BJ (cell line): ENCODE measurements around the gene GID4. TPM values are rescaled to one million over a fixed set of nuclear protein-coding genes. Genes with fewer than 3 reads are reported as not detected.

ENCODE experiments used
- CTCF ChIA-PET: fragments of 350-600 bp; formaldehyde crosslinking; extraction: SDS; loops from one replicate; lab custom pipeline; 2021; ENCODE audit warnings: antibody characterized with exemption, inconsistent platforms; lab: Yijun Ruan, JAX
- POLR2A ChIA-PET: fragments of 300-600 bp; sonication (Branson Sonifier 250); formaldehyde crosslinking; extraction: SDS; loops from one replicate; lab custom pipeline; 2021; ENCODE audit warnings: antibody characterized with exemption; lab: Charles Lee
- DNase-seq: peaks from one replicate; pipeline ENCODE4 v3.0.0-alpha.2; 2011; ENCODE audit warnings: low read depth
- H3K27me3 ChIP-seq: 2 replicates; pipeline ENCODE4 v1.6.0; 2011; ENCODE audit warnings: low read length; ENCODE audit not compliant: control insufficient read depth, insufficient read depth
- H3K36me3 ChIP-seq: 2 replicates; pipeline ENCODE4 v1.5.1; 2011; ENCODE audit warnings: low read length; ENCODE audit not compliant: control insufficient read depth, insufficient read depth
- H3K4me3 ChIP-seq: 2 replicates; pipeline ENCODE4 v1.5.1; 2011; ENCODE audit warnings: low read depth, mild to moderate bottlenecking, control low read depth, low read length
- CTCF ChIP-seq: IDR thresholded peaks from 2 replicates; pipeline ENCODE4 v1.5.1; 2011; ENCODE audit warnings: low read depth, mild to moderate bottlenecking, control low read depth, inconsistent platforms, low read length, moderate library complexity; ENCODE audit not compliant: insufficient read depth
- polyA plus RNA-seq: library from polyadenylated mRNA; depleted of rRNA; stranded (reverse); fragments of >200 nt; gene quantifications from 2 replicates; pipeline ENCODE4 v1.2.3, GENCODE V29; 2011

The GID4 gene
- polyA plus RNA-seq, 1 experiment: 6.9 TPM

GRCh38 chr17:18076936-18077335 lies 37.7 kb downstream of the GID4 start:
- no peak for TF ChIP-seq CTCF

GRCh38 chr17:18079543-18079942 lies 40.3 kb downstream of the GID4 start:
- DNase-seq: no peak
- ChIA-PET POLR2A (no interaction called here), CTCF (interaction anchor here (1.5 kb wide), 1 partner anchor 24 kb away, joined by 5 read pairs; no protein-coding TSS in a partner anchor)
- H3K27me3 ChIP-seq: peaks cover 5% of the 10 kb centered on the region
- no peaks in the 10 kb centered on the region for H3K36me3 ChIP-seq
- no peak for TF ChIP-seq CTCF
- no peak overlapping the region for H3K4me3 ChIP-seq

More at GRCh38 chr17:18076936-18077335, 37.7 kb downstream of the GID4 start:
- no peak for DNase-seq
- ChIA-PET POLR2A (no interaction called here), CTCF (no interaction called here)
- Histone ChIP-seq H3K27me3 (peaks cover 5% of the 10 kb centered on the region), H3K4me3 (no peak overlapping the region), H3K36me3 (no peaks in the 10 kb centered on the region)

GRCh38 chr17:18084256-18084655 lies 45.0 kb downstream of the GID4 start:
- no peak for DNase-seq
- TF ChIP-seq CTCF: no peak
- H3K36me3 ChIP-seq: no peaks in the 10 kb centered on the region
- no peak overlapping the region for H3K4me3 ChIP-seq
- peaks cover 2% of the 10 kb centered on the region for H3K27me3 ChIP-seq
- CTCF ChIA-PET: no interaction called here
- POLR2A ChIA-PET: no interaction called here

GRCh38 chr17:18087610-18088491 lies 48.6 kb downstream of the GID4 start, which contains the start of gene DRG2:
Gene DRG2, plus strand, starts transcription at chr17:18087948. Its CDS starts 76 bp downstream, at chr17:18088024.
- peak; percentile 41 for DNase-seq
- CTCF ChIA-PET: interaction anchor here (1.3 kb wide), 1 partner anchor 53 kb away, joined by 4 read pairs; no protein-coding TSS in a partner anchor
- TF ChIP-seq CTCF: peak; percentile 33
- Histone ChIP-seq H3K27me3 (no peaks in the 10 kb centered on the region), H3K36me3 (no peaks in the 10 kb centered on the region), H3K4me3 (peak within 1 kb of the TSS; percentile 86)
- POLR2A ChIA-PET: no interaction called here

GRCh38 chr17:18089613-18090012 lies 50.4 kb downstream of the GID4 start:
- peaks cover 8% of the 10 kb centered on the region; the same call in 1 of the 2 replicates for H3K36me3 ChIP-seq
- H3K27me3 ChIP-seq: no peaks in the 10 kb centered on the region
- no peak for TF ChIP-seq CTCF
- ChIA-PET CTCF (no interaction called here), POLR2A (no interaction called here)
- DNase-seq: no peak
- H3K4me3 ChIP-seq: no peak overlapping the region
